ENCODE measurements around the gene BLVRB. TPM values are rescaled to one million over a fixed set of nuclear protein-coding genes. Genes with fewer than 3 reads are reported as not detected.
A peak's percentile ranks its signal among the peaks of the same experiment; 100 is the strongest.

The BLVRB gene
- total and polyA plus RNA-seq, 2 donors (not counting 3 experiments of a cell fraction or from before 2014, with no cell fraction given): 30.8 to 113 TPM

DNA sequence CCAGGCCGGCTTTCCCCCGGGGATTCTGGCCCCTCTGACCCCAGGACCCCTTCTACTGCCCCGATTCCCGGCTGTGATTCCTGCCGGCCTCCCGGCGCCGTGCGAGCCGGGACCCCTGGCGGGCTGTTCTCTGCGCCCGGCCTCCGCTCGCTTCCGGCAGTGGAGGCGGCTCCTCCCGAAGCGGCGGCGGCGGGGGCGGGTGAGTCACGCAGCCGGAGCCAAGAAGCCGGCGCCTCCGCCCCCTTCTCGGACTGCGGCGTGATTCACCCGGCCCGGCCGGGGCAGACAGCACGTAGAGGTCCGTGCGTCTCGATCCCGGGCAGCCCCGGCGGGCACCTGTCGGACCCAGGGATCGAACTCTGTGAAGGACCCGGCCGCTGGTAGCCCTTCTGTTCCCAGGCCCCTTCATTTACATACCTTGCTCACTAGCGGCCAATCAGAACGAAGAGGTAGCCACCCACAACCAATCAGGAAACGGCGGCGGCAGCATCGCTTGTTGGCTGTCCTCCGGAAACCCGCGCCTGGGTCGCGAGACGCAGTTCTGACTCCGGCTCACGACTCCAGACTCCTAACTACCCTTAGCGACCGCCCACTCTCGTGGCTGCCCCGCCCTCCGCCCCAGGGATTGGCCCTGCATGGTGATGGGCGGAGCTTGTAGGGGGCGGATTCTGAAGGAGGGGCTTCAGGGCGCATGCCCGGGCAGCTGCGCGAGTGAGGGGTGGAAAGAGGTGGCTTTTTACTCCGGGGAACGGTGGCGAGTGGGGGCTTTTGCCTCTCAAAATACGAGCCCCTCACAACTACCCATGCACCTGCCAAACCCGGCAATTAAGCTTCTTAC lies 39.9 kb downstream of the BLVRB start, which contains the start of gene SERTAD1:
SERTAD1 (minus strand) TSS at position 543 of the 838 bp plus-strand sequence. CDS start 2,446 bp downstream, outside the sequence.
- peak within 1 kb of the TSS; percentile 77 for H2AFZ ChIP-seq (ENCODE audit: low read depth, low read length)
- peaks cover 30% of the 10 kb centered on the region for H3K79me2 ChIP-seq (ENCODE audit: control insufficient read depth, insufficient read depth, low read length)
- H3K27ac ChIP-seq (ENCODE audit: insufficient read depth, low read depth, low read length): peak within 1 kb of the TSS; percentile 95
- peak within 1 kb of the TSS; percentile 80 to 95 (median 93) for H3K4me3 ChIP-seq (replicated peaks in 1 of 3; ENCODE audit: insufficient read depth in 1 of 3, low read depth in 1 of 3, low read length in 3 of 3)
- no peaks in the 10 kb centered on the region for H3K9me1 ChIP-seq (replicated peaks; ENCODE audit: control insufficient read depth, extremely low read depth, insufficient read depth, low read length)
- POLR2A ChIA-PET: interaction anchor here (0.6 to 1.5 kb wide), 10 partner anchors 8 to 178 kb away, joined by 3 to 14 read pairs (median 4); partner anchors contain the start of gene BLVRB
- no peaks in the 10 kb centered on the region for H3K9me3 ChIP-seq (replicated peaks; ENCODE audit: control insufficient read depth, insufficient read depth, low read length)
- TF ChIP-seq, protein P1, sequence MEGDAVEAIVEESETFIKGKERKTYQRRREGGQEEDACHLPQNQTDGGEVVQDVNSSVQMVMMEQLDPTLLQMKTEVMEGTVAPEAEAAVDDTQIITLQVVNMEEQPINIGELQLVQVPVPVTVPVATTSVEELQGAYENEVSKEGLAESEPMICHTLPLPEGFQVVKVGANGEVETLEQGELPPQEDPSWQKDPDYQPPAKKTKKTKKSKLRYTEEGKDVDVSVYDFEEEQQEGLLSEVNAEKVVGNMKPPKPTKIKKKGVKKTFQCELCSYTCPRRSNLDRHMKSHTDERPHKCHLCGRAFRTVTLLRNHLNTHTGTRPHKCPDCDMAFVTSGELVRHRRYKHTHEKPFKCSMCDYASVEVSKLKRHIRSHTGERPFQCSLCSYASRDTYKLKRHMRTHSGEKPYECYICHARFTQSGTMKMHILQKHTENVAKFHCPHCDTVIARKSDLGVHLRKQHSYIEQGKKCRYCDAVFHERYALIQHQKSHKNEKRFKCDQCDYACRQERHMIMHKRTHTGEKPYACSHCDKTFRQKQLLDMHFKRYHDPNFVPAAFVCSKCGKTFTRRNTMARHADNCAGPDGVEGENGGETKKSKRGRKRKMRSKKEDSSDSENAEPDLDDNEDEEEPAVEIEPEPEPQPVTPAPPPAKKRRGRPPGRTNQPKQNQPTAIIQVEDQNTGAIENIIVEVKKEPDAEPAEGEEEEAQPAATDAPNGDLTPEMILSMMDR (IDR thresholded peaks at IDR 0.05; ENCODE audit: extremely low read depth in 1 of 2, insufficient read depth in 1 of 2, low read depth in 1 of 2, low read length in 2 of 2): peak; percentile 40 to 74
- peak; percentile 88 for TF ChIP-seq FOS (IDR thresholded peaks at IDR 0.05; ENCODE audit: borderline replicate concordance, insufficient read depth, low read length)
- TF ChIP-seq EZH2 (IDR thresholded peaks at IDR 0.05; ENCODE audit: borderline replicate concordance, low read depth, low read length, severe bottlenecking): no peak
- no peak for TF ChIP-seq GATA2 (IDR thresholded peaks at IDR 0.05; ENCODE audit: insufficient read depth, insufficient read length, low read depth, low read length)
- TF ChIP-seq POLR2AphosphoS5 (IDR thresholded peaks at IDR 0.05; ENCODE audit: insufficient read depth, low read depth, low read length): peak; percentile 96
- peak; percentile 99 for TF ChIP-seq POLR2A (IDR thresholded peaks at IDR 0.05; ENCODE audit: low read depth, low read length)
- H3K36me3 ChIP-seq (ENCODE audit: control insufficient read depth in 2 of 2, extremely low read depth in 1 of 2, insufficient read depth in 2 of 2, low read length in 2 of 2): peaks cover 8 to 9% of the 10 kb centered on the region in 2 experiments
- peak within 1 kb of the TSS; percentile 93 for H3K9ac ChIP-seq (replicated peaks; ENCODE audit: extremely low read depth, insufficient read depth, low read length)
- intact Hi-C loops (cut with micrococcal nuclease) (loop anchor here (1.0 to 5.0 kb wide), 3 partner anchors 8 to 593 kb away; partner anchors contain the start of gene DYRK1B), dilution Hi-C loops (cut with MboI; ENCODE audit: extremely low pct_ligation_motif_present, low sequenced_read_pairs) (no loop called here)
- FAIRE-seq (peak; percentile 99), DNase-seq (ENCODE audit: low read depth, low spot score) (peak; percentile 99)
- BruUV-seq (replicated peaks): no TSS peak
- peaks cover 19% of the 10 kb centered on the region for H3K4me1 ChIP-seq (ENCODE audit: control insufficient read depth, extremely low read depth, insufficient read depth, low read length)
- CTCF ChIA-PET: interaction anchor here (0.6 to 2.8 kb wide), 12 partner anchors 10 to 120 kb away, joined by 3 to 14 read pairs (median 4); partner anchors contain the start of gene BLVRB
- H3K27me3 ChIP-seq (ENCODE audit: control insufficient read depth in 2 of 2, insufficient read depth in 2 of 2, low read length in 2 of 2): no peaks in the 10 kb centered on the region
- H3K4me2 ChIP-seq (ENCODE audit: insufficient read depth, low read length): peak within 1 kb of the TSS; percentile 96
- no peaks in the 10 kb centered on the region for H4K20me1 ChIP-seq (replicated peaks; ENCODE audit: control insufficient read depth, extremely low read depth, insufficient read depth, low read length)
